ENCODE measurements around the gene CA9. TPM values are rescaled to one million over a fixed set of nuclear protein-coding genes. Genes with fewer than 3 reads are reported as not detected.

CA9 gene
- total RNA-seq, 2 experiments from 2014 or later = not detected

DNA sequence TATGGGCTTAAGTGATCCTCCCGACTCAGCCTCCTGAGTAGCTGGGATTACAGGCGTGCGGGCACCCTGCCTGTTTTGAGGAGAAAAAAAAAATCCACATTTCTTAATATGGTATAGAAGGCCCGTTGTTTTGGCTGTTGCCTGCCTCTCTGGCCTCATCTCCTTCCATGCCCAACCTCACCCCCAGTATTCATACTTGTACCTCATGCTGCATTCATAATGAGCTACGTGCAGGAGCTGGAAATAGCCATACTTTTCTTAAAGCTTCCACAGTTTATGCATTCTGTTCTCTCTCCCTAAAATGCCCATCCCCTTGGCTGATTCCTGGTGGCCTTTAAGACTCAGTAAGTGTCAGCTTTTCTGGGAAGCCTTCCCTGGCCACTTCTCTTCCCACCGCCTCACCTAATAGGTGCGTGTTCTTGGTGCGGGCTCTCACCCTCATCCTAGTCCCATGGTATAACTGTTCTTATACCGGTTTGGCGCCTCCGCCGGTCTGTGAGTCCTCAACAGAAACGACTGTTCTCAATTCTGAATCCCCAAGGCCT, 18.1 kb downstream of the CA9 start:
- H3K4me3 Mint-ChIP-seq = peak overlapping the region; percentile 92
- ChIA-PET CTCF (interaction anchor here (1.4 kb wide), 2 partner anchors 34 to 75 kb away, joined by 3 read pairs; partner anchors contain the start of genes CCDC107 and RMRP), POLR2A (interaction anchor here (0.7 to 2.3 kb wide), 5 partner anchors 11 to 63 kb away, joined by 3 to 10 read pairs (median 7); partner anchors contain the start of gene ARHGEF39)
- H3K9me3 ChIP-seq (ENCODE audit: control insufficient read depth in 1 of 2, insufficient read depth in 1 of 2, low read length in 2 of 2) = no peaks in the 10 kb centered on the region
- peaks cover 4% of the 10 kb centered on the region for H3K36me3 ChIP-seq (ENCODE audit: insufficient read depth, low read length)
- peaks cover 36% of the 10 kb centered on the region for H3K4me1 Mint-ChIP-seq (ENCODE audit: low read depth)
- no peaks in the 10 kb centered on the region for H3K9me3 Mint-ChIP-seq
- TF ChIP-seq, protein P1, sequence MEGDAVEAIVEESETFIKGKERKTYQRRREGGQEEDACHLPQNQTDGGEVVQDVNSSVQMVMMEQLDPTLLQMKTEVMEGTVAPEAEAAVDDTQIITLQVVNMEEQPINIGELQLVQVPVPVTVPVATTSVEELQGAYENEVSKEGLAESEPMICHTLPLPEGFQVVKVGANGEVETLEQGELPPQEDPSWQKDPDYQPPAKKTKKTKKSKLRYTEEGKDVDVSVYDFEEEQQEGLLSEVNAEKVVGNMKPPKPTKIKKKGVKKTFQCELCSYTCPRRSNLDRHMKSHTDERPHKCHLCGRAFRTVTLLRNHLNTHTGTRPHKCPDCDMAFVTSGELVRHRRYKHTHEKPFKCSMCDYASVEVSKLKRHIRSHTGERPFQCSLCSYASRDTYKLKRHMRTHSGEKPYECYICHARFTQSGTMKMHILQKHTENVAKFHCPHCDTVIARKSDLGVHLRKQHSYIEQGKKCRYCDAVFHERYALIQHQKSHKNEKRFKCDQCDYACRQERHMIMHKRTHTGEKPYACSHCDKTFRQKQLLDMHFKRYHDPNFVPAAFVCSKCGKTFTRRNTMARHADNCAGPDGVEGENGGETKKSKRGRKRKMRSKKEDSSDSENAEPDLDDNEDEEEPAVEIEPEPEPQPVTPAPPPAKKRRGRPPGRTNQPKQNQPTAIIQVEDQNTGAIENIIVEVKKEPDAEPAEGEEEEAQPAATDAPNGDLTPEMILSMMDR (IDR thresholded peaks at IDR 0.05) = no peak
- no peaks in the 10 kb centered on the region for H3K36me3 Mint-ChIP-seq (ENCODE audit: low read depth)
- peak overlapping the region; percentile 73 for H3K27ac Mint-ChIP-seq
- H3K4me1 ChIP-seq (ENCODE audit: insufficient read depth, low read length) = peaks cover 32% of the 10 kb centered on the region
- no peak overlapping the region for H3K4me3 ChIP-seq (ENCODE audit: low read length)
- DNase-seq (no peak), ATAC-seq (ENCODE audit: poor library complexity) (no peak)
- H3K27me3 ChIP-seq (ENCODE audit: control insufficient read depth in 1 of 2, insufficient read depth in 2 of 2, low read length in 2 of 2) = no peaks in the 10 kb centered on the region
- H3K27me3 Mint-ChIP-seq = no peaks in the 10 kb centered on the region
- intact Hi-C loops (cut with DNase I, micrococcal nuclease) = no loop called here
- H3K27ac ChIP-seq (ENCODE audit: low read depth in 1 of 2, low read length in 2 of 2) = no peak overlapping the region

DNA sequence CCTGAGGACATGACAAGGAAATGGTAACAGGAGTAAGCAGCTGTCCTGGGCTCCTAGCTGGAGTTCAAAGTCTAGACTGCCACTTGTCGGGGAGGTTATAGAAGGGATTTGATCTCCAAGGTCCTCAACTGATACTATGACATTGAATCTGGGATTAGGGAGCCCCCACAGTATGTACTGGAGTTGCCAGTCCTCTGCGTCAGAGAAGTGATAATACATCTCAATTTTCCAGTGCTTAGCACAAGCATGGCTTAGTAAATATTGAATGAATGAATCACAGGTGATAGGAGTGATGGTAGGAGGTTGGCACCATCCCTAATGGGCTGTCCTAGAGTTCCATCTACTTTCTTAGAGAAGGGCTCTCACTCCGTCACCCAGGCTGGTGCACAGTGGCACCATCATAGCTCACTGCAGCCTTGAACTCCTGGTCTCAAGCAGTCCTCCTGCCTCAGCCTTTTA, 22.2 kb downstream of the CA9 start:
- POLR2A ChIA-PET = interaction anchor here (0.7 to 2.8 kb wide), 14 partner anchors 10 to 92 kb away, joined by 3 to 24 read pairs (median 6); partner anchors contain the start of genes ARHGEF39, CCDC107, CREB3 and GBA2
- intact Hi-C loops (cut with DNase I, micrococcal nuclease) = loop anchor here (1.0 to 2.0 kb wide), 6 partner anchors 31 to 91 kb away; partner anchors contain the start of genes CCDC107 (in 2 of the 2), RMRP (in 2 of the 2) and TESK1 (in 1 of the 2)
- Histone ChIP-seq H3K9me3 (ENCODE audit: control insufficient read depth in 1 of 2, insufficient read depth in 1 of 2, low read length in 2 of 2) (no peaks in the 10 kb centered on the region), H3K4me1 (ENCODE audit: insufficient read depth, low read length) (peaks cover 17% of the 10 kb centered on the region), H3K27me3 (ENCODE audit: control insufficient read depth in 1 of 2, insufficient read depth in 2 of 2, low read length in 2 of 2) (no peaks in the 10 kb centered on the region), H3K4me3 (ENCODE audit: low read length) (no peak overlapping the region), H3K36me3 (ENCODE audit: insufficient read depth, low read length) (peaks cover 45% of the 10 kb centered on the region), H3K27ac (ENCODE audit: low read depth in 1 of 2, low read length in 2 of 2) (no peak overlapping the region)
- ATAC-seq (ENCODE audit: poor library complexity) = no peak
- DNase-seq = no peak
- Mint-ChIP-seq H3K9me3 (no peaks in the 10 kb centered on the region), H3K4me1 (ENCODE audit: low read depth) (peaks cover 25% of the 10 kb centered on the region), H3K36me3 (ENCODE audit: low read depth) (no peaks in the 10 kb centered on the region), H3K27ac (no peak overlapping the region), H3K4me3 (no peak overlapping the region), H3K27me3 (no peaks in the 10 kb centered on the region)
- CTCF ChIA-PET = interaction anchor here (0.8 to 3.6 kb wide), 23 partner anchors 8 to 94 kb away, joined by 3 to 32 read pairs (median 7); partner anchors contain the start of genes ARHGEF39, CCDC107, RMRP and SIT1
- TF ChIP-seq, protein P1 (IDR thresholded peaks at IDR 0.05) = no peak

DNA sequence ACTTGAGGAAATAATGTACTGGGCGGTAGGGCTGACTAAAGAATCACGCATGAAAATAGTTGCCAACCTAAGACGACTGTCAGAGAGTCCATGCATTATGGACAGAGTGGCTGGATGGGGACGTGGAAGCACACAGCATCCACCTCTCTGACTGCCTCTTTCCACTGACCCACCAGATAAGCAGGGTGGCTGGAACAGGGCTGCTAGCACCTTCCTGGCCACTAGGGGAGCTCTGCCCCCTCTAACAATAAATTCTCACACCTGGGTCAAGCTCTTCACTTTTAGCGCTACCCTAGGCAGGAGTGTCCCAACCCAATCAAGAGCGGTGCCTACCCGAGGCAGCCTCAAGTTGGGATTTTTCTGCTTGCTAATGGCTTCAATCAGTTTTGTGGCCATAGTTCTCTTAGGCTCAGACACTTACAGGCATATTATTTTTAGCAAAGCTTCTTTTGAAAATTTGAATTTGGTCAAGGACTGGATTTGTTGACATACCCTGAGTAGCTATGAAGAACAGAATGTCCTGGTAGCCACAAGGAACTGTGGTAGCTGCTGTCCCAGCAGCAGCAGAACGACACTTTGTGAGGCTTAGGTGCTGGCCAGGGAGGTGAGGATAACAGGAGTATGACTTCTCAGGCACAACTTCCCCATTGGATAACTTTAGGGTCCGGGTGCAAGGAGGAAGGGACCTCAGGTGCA, 22.9 kb downstream of the CA9 start:
- peak; percentile 29 to 78 (median 46) for DNase-seq
- CTCF ChIA-PET = interaction anchor here (0.5 to 3.6 kb wide), 29 partner anchors 9 to 93 kb away, joined by 3 to 32 read pairs (median 4); partner anchors contain the start of genes ARHGEF39, CCDC107, RMRP and SIT1
- peaks cover 10% of the 10 kb centered on the region for H3K4me1 ChIP-seq (ENCODE audit: insufficient read depth, low read length)
- no peaks in the 10 kb centered on the region for H3K36me3 Mint-ChIP-seq (ENCODE audit: low read depth)
- intact Hi-C loops (cut with DNase I, micrococcal nuclease) = loop anchor here (1.0 to 2.0 kb wide), 6 partner anchors 30 to 92 kb away; partner anchors contain the start of genes CCDC107 (in 2 of the 2), RMRP (in 2 of the 2) and TESK1 (in 1 of the 2)
- TF ChIP-seq, protein P1 (IDR thresholded peaks at IDR 0.05) = peak; percentile 97
- H3K36me3 ChIP-seq (ENCODE audit: insufficient read depth, low read length) = peaks cover 52% of the 10 kb centered on the region
- peak; percentile 94 for ATAC-seq (ENCODE audit: poor library complexity)
- H3K4me1 Mint-ChIP-seq (ENCODE audit: low read depth) = peaks cover 18% of the 10 kb centered on the region
- no peaks in the 10 kb centered on the region for H3K27me3 ChIP-seq (ENCODE audit: control insufficient read depth in 1 of 2, insufficient read depth in 2 of 2, low read length in 2 of 2)
- H3K4me3 ChIP-seq (ENCODE audit: low read length) = no peak overlapping the region
- POLR2A ChIA-PET = interaction anchor here (0.5 to 2.8 kb wide), 15 partner anchors 10 to 93 kb away, joined by 3 to 24 read pairs (median 5); partner anchors contain the start of genes ARHGEF39, CCDC107, CREB3 and GBA2
- H3K27ac ChIP-seq (ENCODE audit: low read depth in 1 of 2, low read length in 2 of 2) = no peak overlapping the region
- no peak overlapping the region for H3K4me3 Mint-ChIP-seq
- no peaks in the 10 kb centered on the region for H3K9me3 ChIP-seq (ENCODE audit: control insufficient read depth in 1 of 2, insufficient read depth in 1 of 2, low read length in 2 of 2)
- H3K27ac Mint-ChIP-seq = peak overlapping the region; percentile 24
- H3K9me3 Mint-ChIP-seq = no peaks in the 10 kb centered on the region
- no peaks in the 10 kb centered on the region for H3K27me3 Mint-ChIP-seq
